ENCODE data around the gene CYP3A5.
"Not testable (repeated sequence)": the region's sequence is repeated elsewhere in the genome, so short reads cannot be mapped to it uniquely, and the experiment has no call there.

The CYP3A5 gene

GRCh38 chr7:99639267-99639666 is 40.5 kb downstream of the CYP3A5 start:
- H3K9ac ChIP-seq (ENCODE audit: low read depth, low read length): no peak overlapping the region
- DNase-seq (no peak), ATAC-seq (ENCODE audit: insufficient read depth, low read depth) (no peak)
- no peak overlapping the region for H2AFZ ChIP-seq (ENCODE audit: low read depth, low read length)
- H3K36me3 ChIP-seq (ENCODE audit: insufficient read depth, low read length): peaks cover 16% of the 10 kb centered on the region
- H3K79me2 ChIP-seq (ENCODE audit: insufficient read depth, low read length): no peaks in the 10 kb centered on the region
- no peaks in the 10 kb centered on the region for H3K9me3 ChIP-seq (ENCODE audit: insufficient read depth, low read length, severe bottlenecking)
- no peak for TF ChIP-seq CTCF (IDR thresholded peaks at IDR 0.05; ENCODE audit: borderline replicate concordance, extremely low read depth, low read length, poor library complexity, severe bottlenecking)
- no peaks in the 10 kb centered on the region for H3K4me1 ChIP-seq (ENCODE audit: insufficient read depth, low read length)
- no peak overlapping the region for H3K27ac ChIP-seq (ENCODE audit: low read length)
- no peak overlapping the region for H3K4me2 ChIP-seq (ENCODE audit: insufficient read depth, low read length)
- no peaks in the 10 kb centered on the region for H3K27me3 ChIP-seq (ENCODE audit: insufficient read depth, low read length, poor library complexity)
- H3K4me3 ChIP-seq (ENCODE audit: low read depth in 1 of 2, low read length in 2 of 2): no peak overlapping the region
- H4K20me1 ChIP-seq (ENCODE audit: insufficient read depth, low read length): no peaks in the 10 kb centered on the region

- no peak overlapping the region for H3K27ac ChIP-seq (ENCODE audit: low read length)
- H3K9me3 ChIP-seq (ENCODE audit: insufficient read depth, low read length, severe bottlenecking): no peaks in the 10 kb centered on the region
- H3K27me3 ChIP-seq (ENCODE audit: insufficient read depth, low read length, poor library complexity): no peaks in the 10 kb centered on the region
- peaks cover 19% of the 10 kb centered on the region for H3K36me3 ChIP-seq (ENCODE audit: insufficient read depth, low read length)
- no peak for DNase-seq
- no peak overlapping the region for H2AFZ ChIP-seq (ENCODE audit: low read depth, low read length)
- no peak overlapping the region for H3K4me3 ChIP-seq (ENCODE audit: low read depth in 1 of 2, low read length in 2 of 2)
- H3K4me1 ChIP-seq (ENCODE audit: insufficient read depth, low read length): no peaks in the 10 kb centered on the region
- no peak for TF ChIP-seq EZH2 (IDR thresholded peaks at IDR 0.05; ENCODE audit: borderline replicate concordance, low read depth, low read length, severe bottlenecking)
- no peak for TF ChIP-seq CTCF (IDR thresholded peaks at IDR 0.05; ENCODE audit: borderline replicate concordance, extremely low read depth, low read length, poor library complexity, severe bottlenecking)
- H3K4me2 ChIP-seq (ENCODE audit: insufficient read depth, low read length): no peak overlapping the region
- H3K79me2 ChIP-seq (ENCODE audit: insufficient read depth, low read length): no peaks in the 10 kb centered on the region
- H4K20me1 ChIP-seq (ENCODE audit: insufficient read depth, low read length): no peaks in the 10 kb centered on the region
- no peak overlapping the region for H3K9ac ChIP-seq (ENCODE audit: low read depth, low read length)
- ATAC-seq (ENCODE audit: insufficient read depth, low read depth): no peak
Measured at GRCh38 chr7:99638731-99639130, 41.1 kb downstream of the CYP3A5 start.

- not testable (repeated sequence) for ATAC-seq (ENCODE audit: insufficient read depth, low read depth); H2AFZ ChIP-seq (ENCODE audit: low read depth, low read length); H3K9ac ChIP-seq (ENCODE audit: low read depth, low read length); H3K79me2 ChIP-seq (ENCODE audit: insufficient read depth, low read length); DNase-seq; H3K9me3 ChIP-seq (ENCODE audit: insufficient read depth, low read length, severe bottlenecking); H4K20me1 ChIP-seq (ENCODE audit: insufficient read depth, low read length); H3K4me1 ChIP-seq (ENCODE audit: insufficient read depth, low read length); H3K27me3 ChIP-seq (ENCODE audit: insufficient read depth, low read length, poor library complexity); H3K27ac ChIP-seq (ENCODE audit: low read length); H3K4me3 ChIP-seq (ENCODE audit: low read depth in 1 of 2, low read length in 2 of 2); H3K4me2 ChIP-seq (ENCODE audit: insufficient read depth, low read length)
- peaks cover 26% of the 10 kb centered on the region for H3K36me3 ChIP-seq (ENCODE audit: insufficient read depth, low read length)
Measured at GRCh38 chr7:99637414-99637813, 42.4 kb downstream of the CYP3A5 start.

GRCh38 chr7:99631295-99632109 is 48.3 kb downstream of the CYP3A5 start:
- H3K36me3 ChIP-seq (ENCODE audit: insufficient read depth, low read length): peaks cover 75% of the 10 kb centered on the region
- peaks cover 18% of the 10 kb centered on the region; the same call in 1 of the 2 replicates for H4K20me1 ChIP-seq (ENCODE audit: insufficient read depth, low read length)

More at GRCh38 chr7:99631295-99632109, 48.3 kb downstream of the CYP3A5 start:
- Histone ChIP-seq H3K9me3 (ENCODE audit: insufficient read depth, low read length, severe bottlenecking) (no peaks in the 10 kb centered on the region), H3K27me3 (ENCODE audit: insufficient read depth, low read length, poor library complexity) (no peaks in the 10 kb centered on the region), H2AFZ (ENCODE audit: low read depth, low read length) (no peak overlapping the region), H3K4me3 (ENCODE audit: low read depth in 1 of 2, low read length in 2 of 2) (no peak overlapping the region), H3K27ac (ENCODE audit: low read length) (no peak overlapping the region), H3K9ac (ENCODE audit: low read depth, low read length) (no peak overlapping the region), H3K4me1 (ENCODE audit: insufficient read depth, low read length) (no peaks in the 10 kb centered on the region), H3K4me2 (ENCODE audit: insufficient read depth, low read length) (no peak overlapping the region), H3K79me2 (ENCODE audit: insufficient read depth, low read length) (peaks cover 30% of the 10 kb centered on the region)
- TF ChIP-seq EZH2 (IDR thresholded peaks at IDR 0.05; ENCODE audit: borderline replicate concordance, low read depth, low read length, severe bottlenecking) (no peak), CTCF (IDR thresholded peaks at IDR 0.05; ENCODE audit: borderline replicate concordance, extremely low read depth, low read length, poor library complexity, severe bottlenecking) (peak; percentile 28)
- DNase-seq (no peak), ATAC-seq (ENCODE audit: insufficient read depth, low read depth) (no peak)
